RWPE1 (cell line): ENCODE results near the gene FGF14.

Experiments used
- CTCF ChIA-PET: fragments of 350-600 bp; sonication (Branson Sonifier 250); formaldehyde crosslinking; extraction: SDS; loops from one replicate; lab custom pipeline; 2021; lab: Yijun Ruan, JAX
- POLR2A ChIA-PET: fragments of 400-600 bp; formaldehyde crosslinking; extraction: SDS; loops from one replicate; lab custom pipeline; 2020; ENCODE audit warnings: antibody characterized with exemption; ENCODE audit not compliant: low non-redundant PET; lab: Yijun Ruan, JAX
- DNase-seq: peaks from one replicate; pipeline ENCODE4 v3.0.0; 2012; ENCODE audit warnings: low spot score
- H3K27ac ChIP-seq: fragments of 450-650 bp; 2 replicates; pipeline ENCODE4 v1.5.1; 2017
- TF ChIP-seq, protein P1 (sequence below): fragments of 450-650 bp; conservative IDR thresholded peaks from 2 replicates; pipeline ENCODE4 v1.5.1; 2017; ENCODE audit warnings: low read depth, mild to moderate bottlenecking

The FGF14 gene

DNA sequence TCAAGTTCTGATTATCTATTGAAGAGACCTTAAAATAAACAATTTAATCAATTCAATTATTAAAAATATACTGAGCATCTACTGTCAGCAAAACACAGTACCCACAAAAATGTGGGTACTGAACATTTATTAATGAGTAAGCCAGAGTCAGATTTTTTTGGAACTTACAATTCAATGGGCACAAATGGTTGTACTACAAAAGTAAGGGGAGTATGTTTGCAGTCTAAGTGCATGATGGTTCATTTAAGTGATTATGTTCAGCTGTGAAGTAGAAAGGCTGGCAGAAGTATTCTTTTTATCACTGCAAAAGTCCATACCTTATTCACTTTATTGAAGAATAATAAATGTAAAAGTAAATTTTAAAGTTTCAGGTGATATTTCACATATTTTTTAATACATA is 27.6 kb downstream of the FGF14 start:
- POLR2A ChIA-PET: no interaction called here

DNA sequence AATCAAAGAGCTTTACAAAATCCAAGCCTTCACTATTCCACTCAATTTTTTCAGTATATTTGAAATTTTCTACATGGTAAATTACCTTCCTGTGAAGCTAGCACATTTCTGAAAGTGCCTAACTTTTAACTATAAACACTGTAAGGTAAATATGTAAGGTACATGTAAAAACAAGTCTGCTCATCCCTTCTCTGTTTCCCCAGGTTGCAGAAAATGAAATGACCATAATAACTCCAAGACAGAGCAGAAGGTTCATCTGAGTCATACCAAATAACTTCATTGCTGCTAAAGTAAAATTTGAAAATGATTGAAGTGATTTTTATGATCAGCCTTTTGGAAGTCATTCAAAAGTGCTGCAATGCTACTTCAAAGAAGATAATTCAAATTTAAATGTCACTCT is 28.6 kb downstream of the FGF14 start:
- TF ChIP-seq, protein P1, sequence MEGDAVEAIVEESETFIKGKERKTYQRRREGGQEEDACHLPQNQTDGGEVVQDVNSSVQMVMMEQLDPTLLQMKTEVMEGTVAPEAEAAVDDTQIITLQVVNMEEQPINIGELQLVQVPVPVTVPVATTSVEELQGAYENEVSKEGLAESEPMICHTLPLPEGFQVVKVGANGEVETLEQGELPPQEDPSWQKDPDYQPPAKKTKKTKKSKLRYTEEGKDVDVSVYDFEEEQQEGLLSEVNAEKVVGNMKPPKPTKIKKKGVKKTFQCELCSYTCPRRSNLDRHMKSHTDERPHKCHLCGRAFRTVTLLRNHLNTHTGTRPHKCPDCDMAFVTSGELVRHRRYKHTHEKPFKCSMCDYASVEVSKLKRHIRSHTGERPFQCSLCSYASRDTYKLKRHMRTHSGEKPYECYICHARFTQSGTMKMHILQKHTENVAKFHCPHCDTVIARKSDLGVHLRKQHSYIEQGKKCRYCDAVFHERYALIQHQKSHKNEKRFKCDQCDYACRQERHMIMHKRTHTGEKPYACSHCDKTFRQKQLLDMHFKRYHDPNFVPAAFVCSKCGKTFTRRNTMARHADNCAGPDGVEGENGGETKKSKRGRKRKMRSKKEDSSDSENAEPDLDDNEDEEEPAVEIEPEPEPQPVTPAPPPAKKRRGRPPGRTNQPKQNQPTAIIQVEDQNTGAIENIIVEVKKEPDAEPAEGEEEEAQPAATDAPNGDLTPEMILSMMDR: no peak
- no peak overlapping the region for H3K27ac ChIP-seq
- DNase-seq: no peak
- POLR2A ChIA-PET: no interaction called here
- CTCF ChIA-PET: interaction anchor here (0.5 to 0.7 kb wide), 2 partner anchors 858 to 1199 kb away, joined by 3 to 4 read pairs; no protein-coding TSS in a partner anchor

More for the DNA sequence above, 27.6 kb downstream of the FGF14 start:
- no peak overlapping the region for H3K27ac ChIP-seq
- TF ChIP-seq, protein P1: no peak
- CTCF ChIA-PET: no interaction called here
- no peak for DNase-seq

DNA sequence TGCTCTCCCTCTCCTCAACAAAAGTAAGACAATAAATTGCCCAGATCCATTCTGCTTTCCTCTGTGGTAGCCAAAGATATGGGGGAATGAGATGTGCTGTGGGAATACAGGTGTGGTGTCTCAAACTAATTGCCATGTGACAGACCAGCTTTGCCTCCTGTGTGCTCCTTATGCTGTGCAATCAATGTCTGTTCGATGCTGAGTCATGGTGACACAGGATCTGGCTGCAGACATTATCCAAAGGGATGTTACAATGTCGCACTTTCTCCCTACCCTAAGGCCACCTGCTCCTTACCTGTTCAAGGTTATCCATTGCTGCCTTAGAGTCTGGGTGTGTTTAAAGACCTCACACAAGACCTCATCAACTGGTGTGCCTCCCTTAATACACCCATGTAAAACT is 32.5 kb downstream of the FGF14 start:
- H3K27ac ChIP-seq: no peak overlapping the region
- TF ChIP-seq, protein P1: no peak
- DNase-seq: no peak
- ChIA-PET CTCF (interaction anchor here (0.5 kb wide), 1 partner anchor 157 kb away, joined by 3 read pairs; no protein-coding TSS in a partner anchor), POLR2A (no interaction called here)

DNA sequence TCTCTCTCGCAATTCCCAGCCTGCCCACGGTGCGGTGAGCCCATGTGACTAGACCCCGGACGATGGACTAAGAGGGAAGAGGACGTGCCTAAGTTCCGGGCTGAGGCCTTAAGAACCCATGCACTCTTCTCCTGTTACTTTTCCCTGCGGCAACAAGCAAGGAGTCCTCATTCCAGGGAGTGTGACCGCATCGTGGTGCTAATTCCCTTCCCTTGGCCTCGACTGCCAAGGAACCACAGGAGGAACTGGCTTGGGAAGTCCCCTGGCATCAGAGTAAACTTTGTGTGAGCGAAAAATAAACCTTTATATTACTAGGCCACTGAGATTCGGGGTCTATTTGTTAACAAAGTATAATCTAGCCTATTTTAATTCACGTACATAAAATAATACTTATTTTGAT is 34.0 kb downstream of the FGF14 start:
- POLR2A ChIA-PET: no interaction called here
- TF ChIP-seq, protein P1: no peak
- CTCF ChIA-PET: no interaction called here
- H3K27ac ChIP-seq: no peak overlapping the region
- DNase-seq: no peak

GRCh38 chr13:102361113-102361512 is 40.7 kb downstream of the FGF14 start:
- ChIA-PET POLR2A (no interaction called here), CTCF (no interaction called here)
- DNase-seq: no peak
- TF ChIP-seq, protein P1: no peak
- H3K27ac ChIP-seq: no peak overlapping the region

GRCh38 chr13:102359264-102359663 is 42.6 kb downstream of the FGF14 start:
- TF ChIP-seq, protein P1: no peak
- ChIA-PET CTCF (no interaction called here), POLR2A (no interaction called here)
- no peak overlapping the region for H3K27ac ChIP-seq
- no peak for DNase-seq
